Retinal pigment epithelial cell (primary cell): ENCODE data around the gene PTPRJ.

ENCODE experiments used
- DNase-seq: peaks from one replicate; pipeline ENCODE4 v3.0.0-alpha.2; 2010; ENCODE audit warnings: low read depth
- H3K4me3 ChIP-seq: 2 replicates; pipeline ENCODE4 v1.5.1; 2011; ENCODE audit warnings: mild to moderate bottlenecking, low read length, control low read depth, moderate library complexity
- CTCF ChIP-seq: conservative IDR thresholded peaks from 2 replicates; pipeline ENCODE4 v1.5.1; 2011; ENCODE audit warnings: low read depth, low read length, control low read depth, inconsistent platforms

Gene PTPRJ

GRCh38 chr11:48123254-48123875 lies 143.0 kb downstream of the PTPRJ start:
- no peak for DNase-seq
- no peak overlapping the region for H3K4me3 ChIP-seq
- no peak for TF ChIP-seq CTCF

DNA sequence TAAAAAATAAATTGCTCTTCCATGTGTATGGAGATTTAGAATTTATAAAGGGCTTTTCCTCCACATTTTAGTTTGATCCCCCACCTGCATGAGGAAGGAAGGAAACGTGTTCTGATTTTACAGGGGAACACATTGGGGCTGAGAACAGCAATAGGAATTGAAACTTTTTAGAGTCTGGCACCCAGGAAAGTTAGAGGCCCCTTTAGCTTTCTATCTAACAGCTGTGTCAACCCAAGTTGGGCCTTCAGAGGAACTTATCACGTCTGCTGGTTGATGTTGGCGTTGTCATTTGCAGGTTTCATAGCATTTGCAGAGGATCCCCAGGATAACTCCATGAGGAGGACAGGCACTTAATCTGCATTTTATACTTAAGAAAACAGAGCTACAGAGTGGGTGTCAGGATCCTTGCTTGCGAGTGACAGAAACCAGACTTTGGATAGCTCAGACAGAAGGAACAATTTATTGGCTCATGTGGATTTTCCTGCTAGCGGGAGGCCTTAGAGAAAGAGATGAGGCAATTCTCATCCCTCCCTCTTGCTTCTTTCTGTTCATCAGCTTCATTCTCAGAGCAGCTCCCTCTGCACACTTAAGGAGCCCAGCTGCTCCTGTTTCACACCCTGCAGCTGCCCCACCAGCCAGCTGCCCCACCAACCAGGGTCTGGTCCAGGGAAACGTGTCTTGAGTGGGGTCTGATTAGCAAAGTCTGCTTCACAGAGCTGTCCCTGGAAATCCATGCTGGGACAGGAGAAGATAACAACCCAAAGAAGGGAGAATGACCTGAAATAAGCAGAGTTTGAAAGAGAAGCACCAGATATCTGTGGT lies 143.8 kb downstream of the PTPRJ start:
- no peak for TF ChIP-seq CTCF
- DNase-seq: no peak
- no peak overlapping the region for H3K4me3 ChIP-seq

DNA sequence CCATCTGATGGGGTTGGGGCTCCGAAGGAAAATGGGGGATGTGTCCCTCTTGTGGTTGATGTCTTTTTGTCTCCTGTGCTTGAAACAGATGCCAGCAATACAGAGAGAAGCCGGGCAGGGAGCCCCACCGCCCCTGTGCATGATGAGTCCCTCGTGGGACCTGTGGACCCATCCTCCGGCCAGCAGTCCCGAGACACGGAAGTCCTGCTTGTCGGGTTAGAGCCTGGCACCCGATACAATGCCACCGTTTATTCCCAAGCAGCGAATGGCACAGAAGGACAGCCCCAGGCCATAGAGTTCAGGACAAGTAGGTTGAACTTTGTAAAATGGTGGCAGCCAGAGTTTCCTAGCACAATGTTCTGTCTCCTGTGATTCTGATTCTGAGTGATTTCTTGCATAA lies 144.5 kb downstream of the PTPRJ start:
- H3K4me3 ChIP-seq: no peak overlapping the region
- no peak for DNase-seq
- TF ChIP-seq CTCF: no peak

DNA sequence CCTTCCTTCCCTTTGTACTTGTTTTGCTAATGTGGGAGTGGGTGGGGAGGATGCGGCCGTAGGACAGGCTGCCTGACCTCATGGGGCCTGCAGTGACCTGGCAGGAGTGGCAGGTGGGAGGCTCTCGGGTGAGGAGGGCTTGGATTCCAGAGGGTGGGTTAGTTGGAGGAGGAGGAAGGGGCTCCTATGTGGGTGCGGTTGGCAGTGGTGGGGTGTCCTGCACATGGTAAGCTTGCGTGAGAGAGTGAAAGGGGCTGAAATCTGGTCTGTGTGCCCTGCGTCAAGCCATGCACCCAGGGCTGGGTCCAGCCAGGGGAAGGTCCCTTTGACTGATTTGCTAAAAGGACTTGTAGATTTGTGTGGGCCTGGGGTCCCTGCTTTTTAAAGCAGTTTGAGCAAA lies 145.5 kb downstream of the PTPRJ start:
- no peak overlapping the region for H3K4me3 ChIP-seq

DNA sequence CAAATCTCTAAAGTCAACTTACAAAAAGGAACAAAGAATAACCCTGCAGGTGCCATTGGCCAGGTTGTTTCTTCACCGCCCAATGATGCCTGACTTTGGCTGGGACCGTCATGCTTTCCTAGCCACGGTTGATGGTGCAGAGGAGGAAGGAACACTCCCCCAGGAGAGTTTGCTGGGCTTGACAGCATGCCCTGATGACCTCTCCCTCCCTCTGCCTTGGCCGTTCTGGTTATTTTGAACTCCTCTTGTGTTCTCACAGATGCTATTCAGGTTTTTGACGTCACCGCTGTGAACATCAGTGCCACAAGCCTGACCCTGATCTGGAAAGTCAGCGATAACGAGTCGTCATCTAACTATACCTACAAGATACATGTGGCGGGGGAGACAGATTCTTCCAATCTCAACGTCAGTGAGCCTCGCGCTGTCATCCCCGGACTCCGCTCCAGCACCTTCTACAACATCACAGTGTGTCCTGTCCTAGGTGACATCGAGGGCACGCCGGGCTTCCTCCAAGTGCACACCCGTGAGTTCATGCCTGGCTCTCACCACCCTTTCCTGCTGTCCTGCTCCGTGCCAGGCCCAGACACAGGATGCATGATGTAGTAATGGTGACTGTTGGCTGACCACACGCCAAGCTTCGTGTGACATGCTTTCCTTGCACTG lies 147.3 kb downstream of the PTPRJ start:
- no peak for TF ChIP-seq CTCF
- DNase-seq: no peak
- no peak overlapping the region for H3K4me3 ChIP-seq

More for the DNA sequence above, 145.5 kb downstream of the PTPRJ start:
- no peak for DNase-seq
- TF ChIP-seq CTCF: no peak

GRCh38 chr11:48129697-48130395 lies 149.5 kb downstream of the PTPRJ start:
- DNase-seq: no peak
- no peak for TF ChIP-seq CTCF
- H3K4me3 ChIP-seq: no peak overlapping the region
